Measurements from ENCODE around the gene FMOD.
A peak's percentile ranks its signal among the peaks of the same experiment; 100 is the strongest.

FMOD gene

GRCh38 chr1:203368624-203369451, 17.9 kb upstream of the FMOD start:
- peak overlapping the region; percentile 19 to 71 for H3K27ac ChIP-seq
- H3K4me3 ChIP-seq, result no peak overlapping the region
- DNase-seq (ENCODE audit: low spot score), result no peak
- TF ChIP-seq CTCF (IDR thresholded peaks at IDR 0.05), result no peak

GRCh38 chr1:203367057-203367456, 16.1 kb upstream of the FMOD start:
- no peak for DNase-seq (ENCODE audit: low spot score)
- Histone ChIP-seq H3K4me3 (no peak overlapping the region), H3K27ac (no peak overlapping the region)
- no peak for TF ChIP-seq CTCF (IDR thresholded peaks at IDR 0.05)

- Histone ChIP-seq H3K4me3 (no peak overlapping the region), H3K27ac (no peak overlapping the region)
- no peak for DNase-seq (ENCODE audit: low spot score)
- TF ChIP-seq CTCF (IDR thresholded peaks at IDR 0.05), result no peak
These were observed 15.6 kb upstream of the FMOD start for GRCh38 chr1:203366476-203366875.

GRCh38 chr1:203364806-203365205, 13.9 kb upstream of the FMOD start:
- peak; percentile 46 for DNase-seq (ENCODE audit: low spot score)
- TF ChIP-seq CTCF (IDR thresholded peaks at IDR 0.05), result no peak
- no peak overlapping the region for H3K4me3 ChIP-seq
- no peak overlapping the region for H3K27ac ChIP-seq

- DNase-seq (ENCODE audit: low spot score), result no peak
- no peak overlapping the region for H3K4me3 ChIP-seq
- H3K27ac ChIP-seq, result no peak overlapping the region
- no peak for TF ChIP-seq CTCF (IDR thresholded peaks at IDR 0.05)
These were observed 13.3 kb upstream of the FMOD start for GRCh38 chr1:203364094-203364801.

GRCh38 chr1:203362720-203363025, 11.8 kb upstream of the FMOD start:
- H3K4me3 ChIP-seq, result no peak overlapping the region
- no peak overlapping the region for H3K27ac ChIP-seq
- no peak for TF ChIP-seq CTCF (IDR thresholded peaks at IDR 0.05)
- no peak for DNase-seq (ENCODE audit: low spot score)

Measured in coronary artery (tissue), 2 donors.